PC-9 (cell line): ENCODE data around the gene PNPLA7. TPM values are rescaled to one million over a fixed set of nuclear protein-coding genes. Genes with fewer than 3 reads are reported as not detected.

ENCODE experiments used
- BruUV-seq: library from RNA; stranded (reverse); fragments of 400-500 nt; replicated peaks from 2 replicates; lab custom pipeline; 2021; lab: Mats Ljungman, UMichigan
- CTCF ChIA-PET: fragments of 300-600 bp; sonication (Branson Sonifier 250); formaldehyde crosslinking; loops from one replicate; lab custom pipeline; 2022; ENCODE audit warnings: antibody characterized with exemption; lab: Charles Lee
- POLR2A ChIA-PET: fragments of 300-600 bp; sonication (Branson Sonifier 250); formaldehyde crosslinking; loops from one replicate; lab custom pipeline; 2022; ENCODE audit warnings: antibody characterized with exemption; ENCODE audit not compliant: unreplicated experiment; lab: Charles Lee
- DNase-seq, 2 experiments: peaks; one replicate each; pipeline versions ENCODE4 v3.0.0 to v3.0.0-alpha.2; 2015 to 2022; ENCODE audit warnings: mixed read lengths in 1 of 2
- H2AFZ ChIP-seq: fragments of 200-600 bp; sonication (generic); 2 replicates; pipeline ENCODE4 v1.8.1; 2017; ENCODE audit warnings: antibody characterized with exemption
- H3F3A ChIP-seq: fragments of 200-600 bp; sonication (generic); 2 replicates; pipeline ENCODE4 v1.8.1; 2017; ENCODE audit warnings: antibody characterized with exemption, mild to moderate bottlenecking, low read depth; ENCODE audit not compliant: insufficient read depth
- H3K27ac ChIP-seq: fragments of 200-600 bp; sonication (generic); 2 replicates; pipeline ENCODE4 v1.6.1; 2016; ENCODE audit warnings: mixed run types
- H3K27me3 ChIP-seq: fragments of 200-600 bp; sonication (generic); 2 replicates; pipeline ENCODE4 v1.6.1; 2016; ENCODE audit warnings: low read depth, mixed run types; ENCODE audit not compliant: insufficient read depth
- H3K36me3 ChIP-seq: fragments of 200-600 bp; sonication (generic); 2 replicates; pipeline ENCODE4 v1.6.1; 2016; ENCODE audit warnings: low read depth, mixed run types
- H3K4me1 ChIP-seq: fragments of 200-600 bp; sonication (generic); replicated peaks from 2 replicates; pipeline ENCODE4 v1.6.1; 2016; ENCODE audit warnings: mixed run types; ENCODE audit not compliant: insufficient read depth
- H3K4me2 ChIP-seq: fragments of 200-600 bp; sonication (generic); 2 replicates; pipeline ENCODE4 v1.6.1; 2017; ENCODE audit warnings: mixed run types
- H3K4me3 ChIP-seq: fragments of 200-600 bp; sonication (generic); 2 replicates; pipeline ENCODE4 v1.6.1; 2016; ENCODE audit warnings: mixed run types
- H3K79me2 ChIP-seq: fragments of 200-600 bp; sonication (generic); 2 replicates; pipeline ENCODE4 v1.6.1; 2017; ENCODE audit warnings: low read depth, mixed run types
- H3K9me2 ChIP-seq: fragments of 200-600 bp; sonication (generic); 2 replicates; pipeline ENCODE4 v1.8.1; 2017; ENCODE audit warnings: mild to moderate bottlenecking; ENCODE audit not compliant: insufficient read depth
- H3K9me3 ChIP-seq: fragments of 200-600 bp; sonication (generic); 2 replicates; pipeline ENCODE4 v1.8.1; 2016; ENCODE audit warnings: low read depth; ENCODE audit not compliant: insufficient read depth
- H4K20me1 ChIP-seq: fragments of 200-600 bp; sonication (generic); 2 replicates; pipeline ENCODE4 v1.8.1; 2017; ENCODE audit not compliant: insufficient read depth
- EZH2 ChIP-seq: fragments of 200-600 bp; sonication (generic); IDR thresholded peaks from 2 replicates; pipeline ENCODE4 v1.8.0; 2017; ENCODE audit warnings: antibody characterized with exemption, low read depth
- intact Hi-C: fragments of 100-400 bp; cut with micrococcal nuclease; formaldehyde crosslinking; loops from one replicate; pipeline ENCODE4 v1.10.0; 2022; ENCODE audit not compliant: unreplicated experiment
- total RNA-seq: library from RNA; stranded (reverse); gene quantifications from 2 replicates; pipeline ENCODE4 v1.2.3, GENCODE V29; 2021
- TF ChIP-seq, protein P1 (sequence below): fragments of 200-600 bp; sonication (generic); conservative IDR thresholded peaks from 2 replicates; pipeline ENCODE4 v1.6.1; 2017; ENCODE audit warnings: mixed run types, antibody characterized with exemption, mild to moderate bottlenecking, moderate library complexity

Gene PNPLA7
- total RNA-seq, 1 experiment from 2014 or later: 1.9 TPM

DNA sequence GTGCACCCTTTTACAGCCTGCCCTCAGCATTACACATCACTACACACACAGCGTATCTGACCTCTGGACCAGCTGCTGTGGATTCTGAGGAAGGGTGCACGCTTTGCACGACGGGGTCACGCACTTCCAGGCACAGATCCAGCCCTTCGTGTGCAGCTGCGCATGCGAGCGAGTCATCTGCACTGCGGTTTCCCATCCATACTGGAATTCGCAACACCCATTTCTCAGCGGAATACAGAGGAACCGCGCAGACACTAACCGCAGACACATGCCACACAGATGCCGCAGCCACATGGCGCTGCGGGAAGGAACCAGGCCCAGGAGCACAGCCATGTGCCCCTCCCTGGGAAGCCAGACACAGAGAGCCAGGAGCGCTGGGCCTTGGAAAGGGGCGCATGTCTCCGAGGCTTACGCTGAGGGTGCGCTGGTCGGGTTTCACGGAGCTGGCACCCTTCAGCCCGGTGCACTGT is 43.5 kb downstream of the PNPLA7 start:
- peaks cover 9% of the 10 kb centered on the region for H3K27me3 ChIP-seq
- H3K4me1 ChIP-seq: peaks cover 6% of the 10 kb centered on the region
- POLR2A ChIA-PET: no interaction called here
- no peaks in the 10 kb centered on the region for H3K9me2 ChIP-seq
- no TSS peak for BruUV-seq
- peaks cover 6% of the 10 kb centered on the region; the same call in 1 of the 2 replicates for H3F3A ChIP-seq
- no peaks in the 10 kb centered on the region for H3K36me3 ChIP-seq
- no peak for DNase-seq
- H3K4me3 ChIP-seq: no peak overlapping the region
- no peak overlapping the region for H3K4me2 ChIP-seq
- no peaks in the 10 kb centered on the region for H4K20me1 ChIP-seq
- CTCF ChIA-PET: no interaction called here
- H2AFZ ChIP-seq: no peak overlapping the region
- no peak overlapping the region for H3K27ac ChIP-seq
- TF ChIP-seq EZH2: no peak
- TF ChIP-seq, protein P1, sequence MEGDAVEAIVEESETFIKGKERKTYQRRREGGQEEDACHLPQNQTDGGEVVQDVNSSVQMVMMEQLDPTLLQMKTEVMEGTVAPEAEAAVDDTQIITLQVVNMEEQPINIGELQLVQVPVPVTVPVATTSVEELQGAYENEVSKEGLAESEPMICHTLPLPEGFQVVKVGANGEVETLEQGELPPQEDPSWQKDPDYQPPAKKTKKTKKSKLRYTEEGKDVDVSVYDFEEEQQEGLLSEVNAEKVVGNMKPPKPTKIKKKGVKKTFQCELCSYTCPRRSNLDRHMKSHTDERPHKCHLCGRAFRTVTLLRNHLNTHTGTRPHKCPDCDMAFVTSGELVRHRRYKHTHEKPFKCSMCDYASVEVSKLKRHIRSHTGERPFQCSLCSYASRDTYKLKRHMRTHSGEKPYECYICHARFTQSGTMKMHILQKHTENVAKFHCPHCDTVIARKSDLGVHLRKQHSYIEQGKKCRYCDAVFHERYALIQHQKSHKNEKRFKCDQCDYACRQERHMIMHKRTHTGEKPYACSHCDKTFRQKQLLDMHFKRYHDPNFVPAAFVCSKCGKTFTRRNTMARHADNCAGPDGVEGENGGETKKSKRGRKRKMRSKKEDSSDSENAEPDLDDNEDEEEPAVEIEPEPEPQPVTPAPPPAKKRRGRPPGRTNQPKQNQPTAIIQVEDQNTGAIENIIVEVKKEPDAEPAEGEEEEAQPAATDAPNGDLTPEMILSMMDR: no peak
- H3K79me2 ChIP-seq: no peaks in the 10 kb centered on the region
- intact Hi-C loops: loop anchor here (1.0 kb wide), 1 partner anchor 47 kb away; the partner anchor contains the start of gene NSMF
- H3K9me3 ChIP-seq: no peaks in the 10 kb centered on the region

DNA sequence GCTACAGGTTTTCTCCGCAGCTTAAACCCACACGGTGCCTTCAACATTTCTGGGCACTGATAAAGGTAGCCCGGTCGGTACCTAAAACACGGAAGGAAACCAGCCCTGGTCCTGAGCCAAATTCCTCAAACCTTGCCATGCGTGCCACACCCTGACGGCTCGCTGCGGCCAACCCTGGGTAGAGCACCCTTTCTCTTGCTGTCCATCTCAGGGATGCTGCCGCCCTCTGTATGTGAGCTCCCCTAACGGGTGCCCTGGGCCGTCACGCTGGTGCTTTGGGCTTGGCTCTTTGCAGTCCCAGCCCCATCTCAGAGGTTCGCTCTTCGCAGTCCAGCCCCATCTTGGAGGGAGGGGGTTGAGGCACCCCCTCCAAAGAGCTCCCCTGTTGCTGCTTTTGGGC is 43.9 kb downstream of the PNPLA7 start:
- intact Hi-C loops: loop anchor here (1.0 kb wide), 1 partner anchor 47 kb away; the partner anchor contains the start of gene NSMF
- ChIA-PET POLR2A (no interaction called here), CTCF (no interaction called here)
- Histone ChIP-seq H3K9me2 (no peaks in the 10 kb centered on the region), H3K27ac (no peak overlapping the region), H4K20me1 (no peaks in the 10 kb centered on the region), H3K36me3 (no peaks in the 10 kb centered on the region), H2AFZ (no peak overlapping the region), H3K27me3 (peaks cover 9% of the 10 kb centered on the region), H3K79me2 (no peaks in the 10 kb centered on the region), H3F3A (peaks cover 7% of the 10 kb centered on the region; the same call in 1 of the 2 replicates), H3K9me3 (no peaks in the 10 kb centered on the region), H3K4me1 (peaks cover 6% of the 10 kb centered on the region), H3K4me3 (no peak overlapping the region), H3K4me2 (no peak overlapping the region)
- no peak for TF ChIP-seq EZH2
- TF ChIP-seq, protein P1: no peak
- BruUV-seq: no TSS peak
- DNase-seq: peak; percentile 51 to 65

DNA sequence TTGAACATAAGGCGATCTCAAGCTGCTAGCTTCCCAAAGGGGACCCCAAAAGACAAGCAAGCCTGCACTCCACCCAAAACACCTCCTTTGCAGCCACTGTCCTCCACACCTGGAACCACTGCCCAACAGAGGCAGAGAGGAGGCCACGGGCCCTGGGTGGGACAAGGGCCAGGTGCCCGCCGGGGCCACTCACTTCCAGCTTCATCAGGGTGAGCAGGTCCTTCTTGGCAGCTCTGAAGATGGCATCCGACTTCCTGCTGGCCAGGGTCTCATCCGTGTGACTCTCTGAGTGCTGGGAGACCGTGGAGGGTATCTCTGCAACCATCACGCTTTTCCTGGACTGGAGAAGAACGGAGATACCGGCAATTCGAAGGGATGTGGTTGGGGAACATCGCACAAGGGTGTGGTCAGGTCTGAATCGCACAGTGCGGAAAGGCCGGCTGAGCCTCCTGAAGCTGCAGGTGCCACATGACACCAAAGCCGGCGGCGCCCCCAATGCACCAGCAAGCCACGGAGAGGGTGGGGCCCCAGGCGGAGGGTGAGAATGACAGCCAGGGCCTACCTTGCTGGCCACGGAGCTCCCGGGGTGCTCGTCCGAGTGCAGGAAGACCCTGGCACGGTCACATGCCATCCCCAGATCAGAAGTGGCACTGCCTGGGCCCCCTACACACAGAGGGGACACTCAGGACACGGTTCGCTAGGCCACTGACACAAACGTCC is 44.6 kb downstream of the PNPLA7 start:
- peaks cover 7% of the 10 kb centered on the region; the same call in 1 of the 2 replicates for H3F3A ChIP-seq
- POLR2A ChIA-PET: no interaction called here
- H3K4me1 ChIP-seq: peaks cover 6% of the 10 kb centered on the region
- no peaks in the 10 kb centered on the region for H3K9me2 ChIP-seq
- no peak overlapping the region for H3K4me3 ChIP-seq
- no peak overlapping the region for H3K4me2 ChIP-seq
- BruUV-seq: no TSS peak
- H3K27ac ChIP-seq: no peak overlapping the region
- H3K36me3 ChIP-seq: no peaks in the 10 kb centered on the region
- no peaks in the 10 kb centered on the region for H4K20me1 ChIP-seq
- no peak overlapping the region for H2AFZ ChIP-seq
- DNase-seq: no peak
- TF ChIP-seq, protein P1: no peak
- TF ChIP-seq EZH2: no peak
- no peaks in the 10 kb centered on the region for H3K9me3 ChIP-seq
- peaks cover 9% of the 10 kb centered on the region for H3K27me3 ChIP-seq
- intact Hi-C loops: loop anchor here (1.0 kb wide), 1 partner anchor 46 kb away; the partner anchor contains the start of gene NSMF
- CTCF ChIA-PET: no interaction called here
- H3K79me2 ChIP-seq: no peaks in the 10 kb centered on the region
